BJ (cell line): ENCODE measurements around the gene SLC16A5. TPM values are rescaled to one million over a fixed set of nuclear protein-coding genes. Genes with fewer than 3 reads are reported as not detected.

Source experiments
- CTCF ChIA-PET: fragments of 350-600 bp; formaldehyde crosslinking; extraction: SDS; loops from one replicate; lab custom pipeline; 2021; ENCODE audit warnings: antibody characterized with exemption, inconsistent platforms; lab: Yijun Ruan, JAX
- POLR2A ChIA-PET: fragments of 300-600 bp; sonication (Branson Sonifier 250); formaldehyde crosslinking; extraction: SDS; loops from one replicate; lab custom pipeline; 2021; ENCODE audit warnings: antibody characterized with exemption; lab: Charles Lee
- DNase-seq: peaks from one replicate; pipeline ENCODE4 v3.0.0-alpha.2; 2011; ENCODE audit warnings: low read depth
- H3K27me3 ChIP-seq: 2 replicates; pipeline ENCODE4 v1.6.0; 2011; ENCODE audit warnings: low read length; ENCODE audit not compliant: control insufficient read depth, insufficient read depth
- H3K36me3 ChIP-seq: 2 replicates; pipeline ENCODE4 v1.5.1; 2011; ENCODE audit warnings: low read length; ENCODE audit not compliant: control insufficient read depth, insufficient read depth
- H3K4me3 ChIP-seq: 2 replicates; pipeline ENCODE4 v1.5.1; 2011; ENCODE audit warnings: low read depth, mild to moderate bottlenecking, control low read depth, low read length
- polyA plus RNA-seq: library from polyadenylated mRNA; depleted of rRNA; stranded (reverse); fragments of >200 nt; gene quantifications from 2 replicates; pipeline ENCODE4 v1.2.3, GENCODE V29; 2011
- TF ChIP-seq, protein P1 (sequence below): IDR thresholded peaks from 2 replicates; pipeline ENCODE4 v1.5.1; 2011; ENCODE audit warnings: low read depth, mild to moderate bottlenecking, control low read depth, inconsistent platforms, low read length, moderate library complexity; ENCODE audit not compliant: insufficient read depth

SLC16A5 gene
- polyA plus RNA-seq, 1 experiment, result 18.3 TPM

GRCh38 chr17:75064460-75064859, 23.3 kb upstream of the SLC16A5 start:
- POLR2A ChIA-PET, result no interaction called here
- CTCF ChIA-PET, result interaction anchor here (1.7 kb wide), 1 partner anchor 41 kb away, joined by 4 read pairs; no protein-coding TSS in a partner anchor
- H3K36me3 ChIP-seq, result peaks cover 24% of the 10 kb centered on the region
- TF ChIP-seq, protein P1, sequence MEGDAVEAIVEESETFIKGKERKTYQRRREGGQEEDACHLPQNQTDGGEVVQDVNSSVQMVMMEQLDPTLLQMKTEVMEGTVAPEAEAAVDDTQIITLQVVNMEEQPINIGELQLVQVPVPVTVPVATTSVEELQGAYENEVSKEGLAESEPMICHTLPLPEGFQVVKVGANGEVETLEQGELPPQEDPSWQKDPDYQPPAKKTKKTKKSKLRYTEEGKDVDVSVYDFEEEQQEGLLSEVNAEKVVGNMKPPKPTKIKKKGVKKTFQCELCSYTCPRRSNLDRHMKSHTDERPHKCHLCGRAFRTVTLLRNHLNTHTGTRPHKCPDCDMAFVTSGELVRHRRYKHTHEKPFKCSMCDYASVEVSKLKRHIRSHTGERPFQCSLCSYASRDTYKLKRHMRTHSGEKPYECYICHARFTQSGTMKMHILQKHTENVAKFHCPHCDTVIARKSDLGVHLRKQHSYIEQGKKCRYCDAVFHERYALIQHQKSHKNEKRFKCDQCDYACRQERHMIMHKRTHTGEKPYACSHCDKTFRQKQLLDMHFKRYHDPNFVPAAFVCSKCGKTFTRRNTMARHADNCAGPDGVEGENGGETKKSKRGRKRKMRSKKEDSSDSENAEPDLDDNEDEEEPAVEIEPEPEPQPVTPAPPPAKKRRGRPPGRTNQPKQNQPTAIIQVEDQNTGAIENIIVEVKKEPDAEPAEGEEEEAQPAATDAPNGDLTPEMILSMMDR, result no peak
- H3K4me3 ChIP-seq, result no peak overlapping the region
- no peak for DNase-seq
- no peaks in the 10 kb centered on the region for H3K27me3 ChIP-seq

DNA sequence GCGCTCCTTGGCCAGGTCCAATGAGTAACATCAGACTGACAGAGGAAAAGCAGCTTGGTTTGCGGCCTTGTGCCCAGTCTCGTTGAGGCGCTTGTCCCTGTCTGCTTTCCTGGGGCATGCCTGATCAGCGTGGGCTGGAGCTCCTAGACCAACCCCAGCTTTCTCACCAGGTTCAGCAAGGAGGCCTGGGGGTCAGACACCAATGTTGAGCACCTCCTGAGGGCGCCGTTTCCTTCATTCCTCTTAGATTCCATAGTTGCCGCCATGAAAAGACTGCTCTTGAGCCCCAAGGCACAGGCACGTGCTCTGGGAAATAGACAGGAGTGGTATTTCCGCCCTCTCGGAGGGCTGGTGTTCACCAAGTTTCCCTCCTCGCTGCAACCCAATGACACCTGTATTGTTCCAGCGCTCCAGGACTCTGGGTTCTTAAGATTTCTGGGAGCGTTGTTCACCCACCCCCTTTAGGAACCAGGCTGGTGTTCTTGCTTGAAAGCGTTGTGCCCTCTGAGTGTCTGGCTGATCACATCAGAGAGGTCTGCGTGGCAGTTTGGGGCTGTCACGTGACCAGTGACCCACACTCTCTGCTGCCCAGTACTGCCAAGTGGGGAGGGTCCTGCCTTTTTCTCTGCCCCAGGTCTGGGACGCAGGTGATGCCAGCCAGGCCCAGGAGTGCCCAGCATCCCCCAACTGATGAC, 22.7 kb upstream of the SLC16A5 start:
- H3K36me3 ChIP-seq, result peaks cover 24% of the 10 kb centered on the region
- ChIA-PET CTCF (interaction anchor here (1.3 to 1.7 kb wide), 2 partner anchors 11 to 41 kb away, joined by 4 read pairs; no protein-coding TSS in a partner anchor), POLR2A (no interaction called here)
- no peaks in the 10 kb centered on the region for H3K27me3 ChIP-seq
- no peak for DNase-seq
- no peak overlapping the region for H3K4me3 ChIP-seq
- TF ChIP-seq, protein P1, result no peak

GRCh38 chr17:75065562-75066151, 22.1 kb upstream of the SLC16A5 start:
- no peaks in the 10 kb centered on the region for H3K27me3 ChIP-seq
- H3K36me3 ChIP-seq, result peaks cover 24% of the 10 kb centered on the region
- CTCF ChIA-PET, result interaction anchor here (1.3 to 7.9 kb wide), 3 partner anchors 10 to 65 kb away, joined by 3 to 60 read pairs (median 4); no protein-coding TSS in a partner anchor
- POLR2A ChIA-PET, result no interaction called here
- TF ChIP-seq, protein P1, result no peak
- no peak for DNase-seq
- H3K4me3 ChIP-seq, result no peak overlapping the region

GRCh38 chr17:75067856-75068255, 19.9 kb upstream of the SLC16A5 start:
- H3K4me3 ChIP-seq, result no peak overlapping the region
- POLR2A ChIA-PET, result no interaction called here

GRCh38 chr17:75068750-75069149, 19.0 kb upstream of the SLC16A5 start:
- TF ChIP-seq, protein P1, result no peak
- Histone ChIP-seq H3K27me3 (no peaks in the 10 kb centered on the region), H3K36me3 (peaks cover 7% of the 10 kb centered on the region), H3K4me3 (no peak overlapping the region)
- DNase-seq, result no peak
- ChIA-PET POLR2A (no interaction called here), CTCF (interaction anchor here (0.7 to 7.9 kb wide), 10 partner anchors 9 to 170 kb away, joined by 3 to 60 read pairs (median 4); partner anchors contain the start of gene NT5C)

More at GRCh38 chr17:75067856-75068255, 19.9 kb upstream of the SLC16A5 start:
- CTCF ChIA-PET, result interaction anchor here (0.5 to 7.9 kb wide), 8 partner anchors 8 to 171 kb away, joined by 3 to 60 read pairs (median 4); no protein-coding TSS in a partner anchor
- peaks cover 16% of the 10 kb centered on the region for H3K36me3 ChIP-seq
- no peak for DNase-seq
- TF ChIP-seq, protein P1, result no peak
- no peaks in the 10 kb centered on the region for H3K27me3 ChIP-seq
